Motor neuron (in vitro differentiated cells): Measurements from ENCODE around the gene HAP1. TPM values are rescaled to one million over a fixed set of nuclear protein-coding genes. Genes with fewer than 3 reads are reported as not detected.
A peak's percentile ranks its signal among the peaks of the same experiment; 100 is the strongest.
"Not testable (repeated sequence)": the region's sequence is repeated elsewhere in the genome, so short reads cannot be mapped to it uniquely, and the experiment has no call there.

ENCODE experiments used
- ATAC-seq, 8 experiments: fragments of 200-7000 bp; cut with Tn5 transposase; replicated peaks in 6 of 8; 2 replicates each; pipeline ENCODE4 v1.8.0; 2021; ENCODE audit warnings: mild to moderate bottlenecking in 8 of 8, moderate library complexity in 8 of 8
- H3K27ac ChIP-seq, 2 donors: fragments of 250-450 bp; sonication (Bioruptor Pico); 2 replicates each; pipeline ENCODE4 v1.9.0; 2021; ENCODE audit warnings: antibody characterized with exemption in 2 of 2, mild to moderate bottlenecking in 2 of 2, moderate library complexity in 1 of 2
- H3K4me1 ChIP-seq, 2 donors: fragments of 250-450 bp; sonication (Bioruptor Pico); replicated peaks in 1 of 2; 2 replicates each; pipeline ENCODE4 v1.6.1; 2021; ENCODE audit warnings: antibody characterized with exemption in 2 of 2, mild to moderate bottlenecking in 2 of 2, moderate library complexity in 1 of 2
- H3K4me3 ChIP-seq, 5 donors: fragments of 250-450 bp; sonication (Bioruptor Pico); 2 replicates each; pipeline ENCODE4 v1.9.0; 2021; ENCODE audit warnings: antibody characterized with exemption in 5 of 5, mild to moderate bottlenecking in 5 of 5, moderate library complexity in 4 of 5
- WGBS, 10 experiments: fragments of 450-650 bp; shearing (Covaris generic); methylation state at CpG; one replicate each; pipeline ENCODE4 v1.0.0; 2022; 5-methylcytosine and 5-hydroxymethylcytosine counted together
- in situ Hi-C, 9 experiments: fragments of 400-800 bp; cut with MboI; loops; one replicate each; pipeline ENCODE4 v1.15.0; 2021; ENCODE audit warnings: low sequenced_read_pairs in 9 of 9, low pct_unique_long_range_greater_than_20kb in 2 of 9; ENCODE audit not compliant: unreplicated experiment in 9 of 9
- total RNA-seq, 8 experiments: library from RNA; unstranded; fragments of 300-600 nt; gene quantifications; 2 replicates each; pipeline versions ENCODE4 v1.2.3 to v1.2.4, GENCODE V29; 2022

The HAP1 gene
- 10 to 100 TPM in 1 of 8 experiments, 1 to 10 TPM in 6, under 1 TPM in 1; 0.41 to 12.8 (median 2.1) TPM for total RNA-seq

DNA sequence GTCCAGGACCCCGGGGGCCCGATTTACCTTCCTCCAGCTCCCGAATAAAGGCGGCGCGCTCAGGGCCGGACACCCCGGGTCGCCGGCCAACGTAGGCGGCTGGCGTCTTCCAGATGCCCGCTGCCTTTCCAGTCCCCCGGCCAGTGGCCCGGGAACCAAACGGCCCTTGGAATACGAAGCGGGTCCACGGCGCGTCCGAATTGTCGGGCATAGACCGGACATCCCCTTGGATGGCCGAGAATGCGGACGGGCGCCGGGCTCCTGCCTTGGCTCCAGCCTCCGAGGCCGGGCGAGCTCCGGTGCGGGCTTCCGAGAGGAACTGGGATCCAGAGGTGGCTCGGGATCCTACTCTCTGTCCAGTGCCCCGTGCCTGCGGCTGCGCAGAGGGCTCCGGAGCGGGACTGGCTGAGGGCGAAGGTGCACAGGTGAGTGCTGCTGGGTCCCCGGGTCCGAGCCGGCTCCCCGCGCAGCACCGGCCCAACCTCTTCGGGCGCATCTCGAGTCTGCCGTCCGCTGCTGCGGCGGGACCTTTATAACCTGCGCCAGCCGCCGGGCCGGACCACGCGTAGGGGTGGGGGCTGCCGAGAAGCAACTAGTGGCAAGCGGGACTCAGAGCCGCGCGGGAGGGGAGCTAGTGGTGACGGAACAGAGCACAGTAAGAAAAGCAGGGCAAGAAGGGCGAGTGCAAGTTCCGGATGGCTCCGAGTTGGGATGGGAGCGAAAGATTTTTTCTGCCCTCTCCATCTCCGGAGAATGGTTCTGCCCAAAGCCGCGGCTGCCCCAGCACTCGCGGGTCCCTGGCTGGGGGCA lies at the start of gene HAP1:
TSS of gene HAP1 (minus strand) at position 505 of the 810 bp plus-strand sequence. CDS start at position 496, 9 bp downstream.
- H3K4me1 ChIP-seq: peaks cover 3 to 7% of the 10 kb centered on the region in 2 donors
- ATAC-seq: peak; percentile 67 to 74 (median 72)
- peak within 1 kb of the TSS; percentile 31 to 50 (median 39) for H3K4me3 ChIP-seq
- H3K27ac ChIP-seq: no peak within 1 kb of the TSS
- WGBS, 10 experiments: 0 to 17% (median 3%) methylated on average over 7 to 21 of the region's 77 CpGs; no CpG with 5 or more reads in 5 of the 10 experiments
- in situ Hi-C loops: loop anchor here in 5 of 9 experiments (10.0 to 25.0 kb wide), 4 partner anchors 60 to 378 kb away; partner anchors contain the start of genes DHX58 (in 2 of the 5), HSPB9 (in 2 of the 5), KAT2A (in 2 of the 5) and KLHL10 (in 1 of the 5)

- in situ Hi-C loops: no loop called here
- Histone ChIP-seq H3K4me1 (peaks cover 26 to 36% of the 10 kb centered on the region in 2 donors), H3K4me3 (no peak overlapping the region), H3K27ac (peak overlapping the region in 1 of 2 donors; percentile 16)
- WGBS, 10 experiments: no CpG with 5 or more reads among the region's 4 CpGs
- ATAC-seq: no peak
Observed at GRCh38 chr17:41782142-41782541, 47.7 kb upstream of the HAP1 start.

GRCh38 chr17:41781404-41782110 lies 47.1 kb upstream of the HAP1 start:
- 59 to 100% (median 77%) methylated on average over 1 to 12 of the region's 13 CpGs for WGBS, 10 experiments
- peak overlapping the region in 1 of 2 donors; percentile 16 for H3K27ac ChIP-seq
- H3K4me1 ChIP-seq: peaks cover 26 to 34% of the 10 kb centered on the region in 2 donors
- in situ Hi-C loops: no loop called here
- ATAC-seq: no peak
- H3K4me3 ChIP-seq: no peak overlapping the region

- no peak for ATAC-seq
- Histone ChIP-seq H3K27ac (no peak overlapping the region), H3K4me1 (peaks cover 30 to 45% of the 10 kb centered on the region in 2 donors), H3K4me3 (no peak overlapping the region)
- in situ Hi-C loops: no loop called here
- WGBS, 10 experiments: 50% methylated on average over 1 of the region's 1 CpG; no CpG with 5 or more reads in 9 of the 10 experiments
Observed at GRCh38 chr17:41779954-41780353, 45.5 kb upstream of the HAP1 start.

GRCh38 chr17:41777574-41778188 lies 43.2 kb upstream of the HAP1 start:
- ATAC-seq: peak in 2 of 8 experiments; percentile 68 to 80
- WGBS, 10 experiments: 20 to 60% (median 56%) methylated on average over 1 to 9 of the region's 12 CpGs; no CpG with 5 or more reads in 5 of the 10 experiments
- Histone ChIP-seq H3K4me1 (peaks cover 35 to 53% of the 10 kb centered on the region in 2 donors), H3K4me3 (no peak overlapping the region), H3K27ac (peak overlapping the region in 1 of 2 donors; percentile 48)
- in situ Hi-C loops: no loop called here

DNA sequence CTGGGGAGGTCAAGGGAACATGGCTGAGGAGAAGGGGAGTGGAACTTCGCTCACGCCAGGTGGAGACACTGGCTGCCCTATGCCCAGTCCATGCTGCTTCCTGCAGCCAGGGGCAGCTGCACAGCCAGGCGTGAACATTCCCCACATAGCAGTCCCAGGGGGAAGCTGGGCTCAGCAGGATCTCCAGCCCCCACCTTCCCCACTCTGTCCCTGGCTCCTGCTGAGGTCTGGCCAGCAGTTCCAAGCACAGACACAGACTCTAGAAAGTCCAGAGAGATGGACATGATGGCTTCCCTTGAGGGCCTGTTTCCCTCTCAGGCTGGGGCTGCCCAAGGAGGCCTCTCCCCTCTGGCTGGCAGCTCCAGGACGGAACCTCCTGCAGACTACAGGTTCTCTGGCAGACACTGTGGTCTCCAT lies 42.7 kb upstream of the HAP1 start:
- H3K4me3 ChIP-seq: no peak overlapping the region
- WGBS, 10 experiments: 87 to 89% methylated on average over 3 of the region's 4 CpGs; no CpG with 5 or more reads in 8 of the 10 experiments
- peaks cover 37 to 55% of the 10 kb centered on the region in 2 donors for H3K4me1 ChIP-seq
- in situ Hi-C loops: no loop called here
- peak in 2 of 8 experiments; percentile 42 to 54 for ATAC-seq
- peak overlapping the region in 1 of 2 donors; percentile 48 for H3K27ac ChIP-seq

GRCh38 chr17:41776262-41776900 lies 41.9 kb upstream of the HAP1 start:
- H3K4me3 ChIP-seq, in situ Hi-C loops, ATAC-seq: not testable (repeated sequence)
- Histone ChIP-seq H3K4me1 (peaks cover 29 to 47% of the 10 kb centered on the region in 2 donors), H3K27ac (peak overlapping the region in 1 of 2 donors; percentile 42)
- WGBS, 10 experiments: 67 to 100% (median 75%) methylated on average over 1 to 7 of the region's 14 CpGs; no CpG with 5 or more reads in 5 of the 10 experiments

- Histone ChIP-seq H3K27ac (peak overlapping the region in 1 of 2 donors; percentile 42), H3K4me1 (peaks cover 27 to 43% of the 10 kb centered on the region in 2 donors), H3K4me3 (no peak overlapping the region)
- ATAC-seq: peak; percentile 13 to 53 (median 44)
- 26 to 100% (median 60%) methylated on average over 1 to 3 of the region's 12 CpGs; no CpG with 5 or more reads in 7 of the 10 experiments for WGBS, 10 experiments
- in situ Hi-C loops: no loop called here
Observed at GRCh38 chr17:41775394-41776226, 41.2 kb upstream of the HAP1 start.

- Histone ChIP-seq H3K4me3 (no peak overlapping the region), H3K4me1 (peaks cover 27 to 43% of the 10 kb centered on the region in 2 donors), H3K27ac (peak overlapping the region; percentile 42 to 51)
- in situ Hi-C loops: no loop called here
- ATAC-seq: peak in 5 of 8 experiments; percentile 0 to 14 (median 8)
- 29 to 80% (median 80%) methylated on average over 1 of the region's 8 CpGs; no CpG with 5 or more reads in 7 of the 10 experiments for WGBS, 10 experiments
Observed at GRCh38 chr17:41773731-41774193, 39.3 kb upstream of the HAP1 start.

DNA sequence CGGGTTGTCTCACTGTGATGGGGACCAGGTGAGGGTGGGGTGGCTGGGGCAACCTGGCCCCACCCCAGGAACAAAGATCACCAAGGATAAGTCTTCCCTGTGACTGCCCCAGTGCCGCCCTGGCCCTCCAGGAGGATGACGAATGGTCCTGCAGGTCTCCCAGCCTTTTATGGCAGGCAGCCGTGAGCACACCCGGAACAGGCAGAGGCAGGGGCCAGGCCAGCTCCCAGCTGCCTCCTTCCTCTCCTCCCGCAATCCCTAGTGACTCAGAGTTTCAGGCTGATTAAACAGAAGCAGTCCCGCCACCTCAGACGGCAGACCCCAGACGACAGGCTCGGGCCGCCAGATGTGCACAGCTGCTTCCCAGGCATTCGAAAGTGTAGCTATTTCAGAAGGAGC lies 38.7 kb upstream of the HAP1 start:
- peak; percentile 18 to 94 (median 86) for ATAC-seq
- peak overlapping the region; percentile 42 to 51 for H3K27ac ChIP-seq
- in situ Hi-C loops: no loop called here
- H3K4me1 ChIP-seq: peaks cover 27 to 43% of the 10 kb centered on the region in 2 donors
- WGBS, 10 experiments: no CpG with 5 or more reads among the region's 12 CpGs
- H3K4me3 ChIP-seq: no peak overlapping the region

DNA sequence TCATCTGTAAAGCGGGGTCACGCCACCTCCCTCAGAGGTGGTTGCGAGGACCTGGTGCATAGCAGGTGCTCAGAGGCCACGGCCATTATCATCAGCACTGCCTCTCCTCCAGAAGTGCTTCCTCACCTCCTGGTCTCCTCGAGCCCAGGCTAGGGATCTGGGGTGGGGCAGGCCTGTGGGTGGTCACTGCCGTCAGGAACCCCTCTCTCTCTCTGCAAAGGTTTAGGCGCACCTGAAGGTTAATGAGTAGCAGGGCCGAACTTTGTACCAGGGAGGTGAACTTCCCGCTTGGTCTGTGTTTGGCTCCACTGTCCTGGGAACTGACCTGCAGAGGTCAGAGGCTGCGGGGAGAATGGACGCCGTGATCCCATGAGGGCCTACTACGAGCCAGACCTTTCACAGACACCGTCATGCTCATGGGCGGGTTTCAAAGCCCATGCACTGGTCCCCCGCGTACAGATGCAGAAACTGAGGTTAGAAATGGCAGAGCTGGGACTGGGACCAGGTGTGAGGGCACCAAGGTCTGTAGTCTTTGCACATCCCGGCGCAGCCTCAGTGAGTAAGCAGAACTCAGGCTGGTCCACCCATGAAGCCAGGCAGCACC lies 38.2 kb upstream of the HAP1 start:
- H3K4me1 ChIP-seq: peaks cover 27 to 40% of the 10 kb centered on the region in 2 donors
- 74 to 100% (median 90%) methylated on average over 1 to 11 of the region's 19 CpGs; no CpG with 5 or more reads in 3 of the 10 experiments for WGBS, 10 experiments
- in situ Hi-C loops: no loop called here
- no peak for ATAC-seq
- H3K4me3 ChIP-seq: no peak overlapping the region
- peak overlapping the region; percentile 42 to 51 for H3K27ac ChIP-seq
